ENCODE data around the gene DPH5.
"Not testable (repeated sequence)": the region's sequence is repeated elsewhere in the genome, so short reads cannot be mapped to it uniquely, and the experiment has no call there.

Gene DPH5

GRCh38 chr1:101032129-101032528 lies 6.5 kb upstream of the DPH5 start:
- in situ Hi-C loops (cut with MboI; ENCODE audit: low sequenced_read_pairs) = not testable (repeated sequence)

- in situ Hi-C loops (cut with MboI; ENCODE audit: low sequenced_read_pairs) = no loop called here
Measured at GRCh38 chr1:101030881-101031280, 5.3 kb upstream of the DPH5 start.

- in situ Hi-C loops (cut with MboI; ENCODE audit: low sequenced_read_pairs) = no loop called here
Measured at GRCh38 chr1:101029184-101029583, 3.6 kb upstream of the DPH5 start.

- in situ Hi-C loops (cut with MboI; ENCODE audit: low sequenced_read_pairs) = no loop called here
Measured at GRCh38 chr1:101028466-101028865, 2.9 kb upstream of the DPH5 start.

GRCh38 chr1:101027194-101027772 lies 1.7 kb upstream of the DPH5 start:
- in situ Hi-C loops (cut with MboI; ENCODE audit: low sequenced_read_pairs) = no loop called here

GRCh38 chr1:101026430-101026788 lies 825 bp upstream of the DPH5 start:
- in situ Hi-C loops (cut with MboI; ENCODE audit: low sequenced_read_pairs) = no loop called here

- in situ Hi-C loops (cut with MboI; ENCODE audit: low sequenced_read_pairs) = no loop called here
Measured at GRCh38 chr1:101025283-101025656, 314 bp downstream of the DPH5 start.

GRCh38 chr1:101022294-101022693 lies 3.3 kb downstream of the DPH5 start:
- in situ Hi-C loops (cut with MboI; ENCODE audit: low sequenced_read_pairs) = no loop called here

GRCh38 chr1:101017448-101017847 lies 8.1 kb downstream of the DPH5 start:
- in situ Hi-C loops (cut with MboI; ENCODE audit: low sequenced_read_pairs) = no loop called here

- in situ Hi-C loops (cut with MboI; ENCODE audit: low sequenced_read_pairs) = no loop called here
Measured at GRCh38 chr1:101013776-101014175, 11.8 kb downstream of the DPH5 start.

GRCh38 chr1:101008229-101008834 lies 17.3 kb downstream of the DPH5 start:
- in situ Hi-C loops (cut with MboI; ENCODE audit: low sequenced_read_pairs) = no loop called here

GRCh38 chr1:101006553-101006952 lies 19.0 kb downstream of the DPH5 start:
- in situ Hi-C loops (cut with MboI; ENCODE audit: low sequenced_read_pairs) = no loop called here

GRCh38 chr1:101005871-101006270 lies 19.7 kb downstream of the DPH5 start:
- in situ Hi-C loops (cut with MboI; ENCODE audit: low sequenced_read_pairs) = no loop called here

GRCh38 chr1:101005183-101005582 lies 20.4 kb downstream of the DPH5 start:
- in situ Hi-C loops (cut with MboI; ENCODE audit: low sequenced_read_pairs) = no loop called here

- in situ Hi-C loops (cut with MboI; ENCODE audit: low sequenced_read_pairs) = no loop called here
Measured at GRCh38 chr1:101004670-101005069, 20.9 kb downstream of the DPH5 start.

- in situ Hi-C loops (cut with MboI; ENCODE audit: low sequenced_read_pairs) = no loop called here
Measured at GRCh38 chr1:101004061-101004460, 21.5 kb downstream of the DPH5 start.

GRCh38 chr1:101003012-101003650 lies 22.5 kb downstream of the DPH5 start:
- in situ Hi-C loops (cut with MboI; ENCODE audit: low sequenced_read_pairs) = no loop called here

- in situ Hi-C loops (cut with MboI; ENCODE audit: low sequenced_read_pairs) = no loop called here
Measured at GRCh38 chr1:101002551-101002950, 23.0 kb downstream of the DPH5 start.

GRCh38 chr1:101000131-101000873 lies 25.3 kb downstream of the DPH5 start:
- in situ Hi-C loops (cut with MboI; ENCODE audit: low sequenced_read_pairs) = no loop called here

GRCh38 chr1:100998426-100998825 lies 27.2 kb downstream of the DPH5 start:
- in situ Hi-C loops (cut with MboI; ENCODE audit: low sequenced_read_pairs) = no loop called here

- in situ Hi-C loops (cut with MboI; ENCODE audit: low sequenced_read_pairs) = no loop called here
Measured at GRCh38 chr1:100995198-100995988, 30.2 kb downstream of the DPH5 start.

All from HL-60/S4 treated with phorbol 12-myristate 13-acetate at 8.2 ng/mL for 4 days and 3 days (cell line).